AG04449 (cell line): ENCODE data around the gene CAMK2N1.

Source experiments
- CTCF ChIA-PET: fragments of 350-600 bp; formaldehyde crosslinking; extraction: SDS; loops from one replicate; lab custom pipeline; 2021; ENCODE audit warnings: antibody characterized with exemption; lab: Yijun Ruan, JAX
- POLR2A ChIA-PET: fragments of 400-600, 350-600 bp; formaldehyde crosslinking; extraction: SDS; loops from one replicate; lab custom pipeline; 2020; ENCODE audit warnings: antibody characterized with exemption, inconsistent platforms; lab: Yijun Ruan, JAX
- DNase-seq: peaks from one replicate; pipeline ENCODE4 v3.0.0-alpha.2; 2010; ENCODE audit warnings: low read depth, low spot score
- H3K4me3 ChIP-seq: 2 replicates; pipeline ENCODE4 v1.5.1; 2011; ENCODE audit warnings: low read depth, mild to moderate bottlenecking, control low read depth, low read length
- CTCF ChIP-seq: IDR thresholded peaks from one replicate; pipeline ENCODE4 v1.5.1; 2011; ENCODE audit warnings: mild to moderate bottlenecking, moderate library complexity, low read length, control low read depth, inconsistent platforms; ENCODE audit not compliant: insufficient read depth; ENCODE audit errors: missing control alignments

Gene CAMK2N1

GRCh38 chr1:20465187-20465586 lies 20.8 kb downstream of the CAMK2N1 start:
- no peak for TF ChIP-seq CTCF
- H3K4me3 ChIP-seq: no peak overlapping the region
- POLR2A ChIA-PET: no interaction called here
- DNase-seq: no peak
- CTCF ChIA-PET: interaction anchor here (2.7 kb wide), 1 partner anchor 29 kb away, joined by 8 read pairs; no protein-coding TSS in a partner anchor

GRCh38 chr1:20463502-20463901 lies 22.5 kb downstream of the CAMK2N1 start:
- ChIA-PET CTCF (interaction anchor here (1.1 to 2.7 kb wide), 2 partner anchors 31 to 41 kb away, joined by 3 to 8 read pairs; no protein-coding TSS in a partner anchor), POLR2A (no interaction called here)
- H3K4me3 ChIP-seq: no peak overlapping the region
- TF ChIP-seq CTCF: no peak
- no peak for DNase-seq

- H3K4me3 ChIP-seq: no peak overlapping the region
- POLR2A ChIA-PET: no interaction called here
- TF ChIP-seq CTCF: no peak
- CTCF ChIA-PET: interaction anchor here (0.6 to 2.7 kb wide), 5 partner anchors 32 to 252 kb away, joined by 3 to 8 read pairs (median 4); no protein-coding TSS in a partner anchor
- DNase-seq: no peak
These were observed 23.6 kb downstream of the CAMK2N1 start for GRCh38 chr1:20462397-20462796.

- no peak for TF ChIP-seq CTCF
- POLR2A ChIA-PET: no interaction called here
- no peak for DNase-seq
- H3K4me3 ChIP-seq: no peak overlapping the region
- CTCF ChIA-PET: interaction anchor here (1.2 to 1.6 kb wide), 4 partner anchors 12 to 246 kb away, joined by 3 to 7 read pairs (median 3); no protein-coding TSS in a partner anchor
These were observed 27.3 kb downstream of the CAMK2N1 start for GRCh38 chr1:20458717-20459116.

GRCh38 chr1:20454004-20454403 lies 32.0 kb downstream of the CAMK2N1 start:
- ChIA-PET POLR2A (no interaction called here), CTCF (no interaction called here)
- TF ChIP-seq CTCF: no peak
- no peak overlapping the region for H3K4me3 ChIP-seq
- DNase-seq: no peak

- POLR2A ChIA-PET: no interaction called here
- no peak for TF ChIP-seq CTCF
- CTCF ChIA-PET: interaction anchor here (0.6 to 1.1 kb wide), 3 partner anchors 20 to 237 kb away, joined by 3 read pairs; no protein-coding TSS in a partner anchor
- H3K4me3 ChIP-seq: no peak overlapping the region
- DNase-seq: no peak
These were observed 36.2 kb downstream of the CAMK2N1 start for GRCh38 chr1:20449735-20450311.
